GM10847 (cell line): ENCODE results near the gene CORO1C.

ENCODE experiments used
- POLR2A ChIP-seq: IDR thresholded peaks from 2 replicates; pipeline ENCODE4 v1.6.1; 2011; ENCODE audit not compliant: insufficient read length; ENCODE audit errors: extremely low read depth

CORO1C gene

GRCh38 chr12:108731105-108731865 lies at the start of gene CORO1C:
TSS of gene CORO1C (minus strand) at chr12:108731518. CDS start at chr12:108701318, 30,200 bp downstream.
- peak; percentile 81 for TF ChIP-seq POLR2A

DNA sequence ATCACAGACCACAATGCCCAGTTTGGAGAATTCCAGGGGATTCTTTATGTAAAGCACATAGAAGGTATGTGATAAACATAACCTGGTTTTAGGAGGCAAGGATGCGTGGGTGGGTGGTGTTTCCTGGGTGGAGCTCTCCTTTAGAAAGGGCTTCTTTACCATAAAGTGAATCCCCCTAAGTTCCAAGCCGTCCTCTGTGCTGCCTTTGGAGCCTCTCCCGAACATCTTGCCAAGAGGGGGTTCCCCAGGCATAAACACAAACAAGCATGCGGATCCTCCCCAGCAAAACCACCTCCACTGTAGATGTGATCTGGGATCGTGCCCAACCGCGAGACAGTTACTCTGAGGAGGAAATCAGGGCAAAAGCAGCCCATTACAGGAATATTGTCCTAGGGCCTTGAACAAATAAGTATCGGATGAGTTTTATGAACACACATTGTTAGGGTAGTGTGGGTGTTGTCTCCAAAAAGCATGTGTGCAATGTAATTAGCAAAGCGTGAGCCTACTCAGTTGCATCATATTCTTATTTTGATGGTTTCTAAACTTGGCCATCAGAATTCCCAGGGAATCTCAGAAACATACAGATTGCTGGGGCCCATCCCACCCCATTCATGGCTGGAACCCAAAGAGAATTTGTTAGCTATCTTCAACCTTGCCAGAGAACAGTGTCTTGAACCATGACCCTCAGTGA lies 48.8 kb upstream of the CORO1C start:
- no peak for TF ChIP-seq POLR2A

DNA sequence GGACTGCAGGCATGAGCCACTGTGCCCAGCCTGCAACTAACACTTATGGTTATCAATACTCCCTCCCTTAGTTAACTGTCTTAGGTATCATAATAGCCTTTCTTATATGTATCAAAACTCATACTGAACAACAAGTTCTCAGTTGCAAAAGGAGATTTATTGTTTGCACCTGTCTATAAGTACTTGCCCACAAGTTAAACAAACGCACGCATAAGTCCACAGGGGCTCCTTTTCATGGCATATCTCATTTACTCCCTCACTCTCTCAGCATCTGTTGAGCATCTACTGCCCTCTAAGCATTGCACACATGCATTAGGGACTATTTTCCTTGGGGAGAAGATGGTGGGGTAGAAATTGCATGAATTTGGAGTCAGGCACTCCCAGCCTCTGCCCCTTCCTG lies 46.7 kb upstream of the CORO1C start:
- TF ChIP-seq POLR2A: no peak

- no peak for TF ChIP-seq POLR2A
Measured at GRCh38 chr12:108777156-108777555, 45.8 kb upstream of the CORO1C start.

DNA sequence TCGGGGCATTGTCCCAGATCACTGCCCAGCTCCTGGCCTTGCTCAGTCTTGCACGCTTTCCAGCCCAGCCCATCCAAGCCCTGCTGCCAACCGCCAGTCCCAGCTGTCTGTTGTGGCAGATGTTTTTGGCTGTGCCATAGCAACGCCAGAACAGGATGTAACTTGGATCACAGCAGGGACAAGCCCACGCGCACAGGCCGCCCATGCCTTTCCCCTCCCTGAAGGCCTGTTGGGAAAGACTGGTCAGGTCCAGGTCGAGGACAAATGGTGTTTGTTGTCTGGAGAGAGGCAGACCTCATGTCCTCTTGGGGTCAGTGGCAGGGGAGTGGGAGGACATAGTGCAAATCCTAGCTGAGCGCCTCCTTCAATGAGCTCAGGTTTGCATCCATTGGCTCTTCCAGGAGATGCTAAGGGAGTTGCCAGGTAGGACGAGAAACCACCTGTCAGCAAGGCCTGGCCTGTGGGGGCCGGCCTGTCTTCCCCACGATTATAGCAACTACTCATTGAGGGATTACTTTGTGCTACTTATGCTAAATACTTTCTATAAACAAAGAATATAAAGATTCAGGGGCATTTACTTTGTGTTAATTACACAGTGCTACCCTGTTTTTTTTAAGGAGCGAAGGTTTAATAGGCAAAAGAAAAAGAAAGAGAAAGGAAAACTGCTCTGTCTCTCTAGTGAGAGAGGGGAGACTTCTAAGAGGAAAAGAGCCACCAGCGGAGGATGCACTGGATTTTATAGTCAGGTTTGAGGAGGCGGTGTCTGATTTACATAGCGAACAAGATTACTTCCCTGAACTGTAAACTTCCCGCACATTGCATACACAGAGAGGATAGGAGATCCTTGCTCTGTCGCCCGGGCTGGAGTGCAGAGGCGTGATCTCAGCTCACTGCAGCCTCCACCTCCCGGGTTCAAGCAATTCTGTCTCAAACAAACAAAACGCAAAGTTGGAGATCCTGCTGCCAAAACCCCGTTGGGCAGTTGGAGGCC lies 42.8 kb upstream of the CORO1C start:
- no peak for TF ChIP-seq POLR2A

DNA sequence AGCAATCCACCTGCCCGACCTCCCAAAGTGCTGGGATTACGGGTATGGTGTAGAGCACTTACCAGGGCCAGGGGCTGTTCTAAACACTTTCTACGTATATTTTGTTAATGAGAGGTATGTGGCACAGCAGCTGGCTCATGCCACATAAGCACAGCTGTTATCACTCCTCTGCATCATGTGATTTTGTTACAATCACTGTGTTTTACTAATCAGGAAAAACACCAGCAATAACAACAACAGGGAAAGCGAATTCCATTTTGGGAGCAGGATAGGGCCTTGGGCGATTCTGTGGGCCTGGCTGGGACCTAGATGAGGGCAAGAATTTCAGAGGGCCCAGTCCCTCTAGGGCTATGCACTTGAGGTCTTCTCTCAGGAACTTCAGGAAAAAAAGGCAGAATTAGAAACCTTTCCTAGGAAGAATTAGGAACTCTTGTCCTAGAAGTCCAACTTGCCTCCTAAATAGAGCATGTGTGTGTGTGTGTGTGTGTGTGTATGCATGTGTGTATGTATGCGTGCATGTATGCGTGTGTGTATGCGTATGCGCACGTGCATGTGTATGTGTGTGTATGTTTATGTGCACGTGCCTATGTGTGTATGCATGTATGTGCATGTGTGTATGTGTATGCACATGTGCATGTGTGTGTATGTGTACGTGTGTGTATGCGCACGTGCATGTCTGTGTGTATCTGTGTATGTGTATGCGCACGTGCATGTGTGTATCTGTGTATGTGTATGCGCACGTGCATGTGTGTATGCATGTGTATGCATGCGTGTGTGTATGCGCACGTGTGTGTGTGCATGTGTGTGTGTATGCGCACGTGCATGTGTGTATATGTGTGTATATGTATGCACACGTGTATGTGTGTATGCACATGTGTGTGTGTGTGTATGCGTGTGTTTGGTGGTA lies 41.8 kb upstream of the CORO1C start:
- TF ChIP-seq POLR2A: no peak

- TF ChIP-seq POLR2A: no peak
Measured at GRCh38 chr12:108772247-108772646, 40.9 kb upstream of the CORO1C start.

GRCh38 chr12:108770963-108771362 lies 39.6 kb upstream of the CORO1C start:
- TF ChIP-seq POLR2A: no peak

GRCh38 chr12:108770269-108770829 lies 39.0 kb upstream of the CORO1C start:
- no peak for TF ChIP-seq POLR2A

GRCh38 chr12:108768591-108769500 lies 37.5 kb upstream of the CORO1C start:
- TF ChIP-seq POLR2A: no peak

DNA sequence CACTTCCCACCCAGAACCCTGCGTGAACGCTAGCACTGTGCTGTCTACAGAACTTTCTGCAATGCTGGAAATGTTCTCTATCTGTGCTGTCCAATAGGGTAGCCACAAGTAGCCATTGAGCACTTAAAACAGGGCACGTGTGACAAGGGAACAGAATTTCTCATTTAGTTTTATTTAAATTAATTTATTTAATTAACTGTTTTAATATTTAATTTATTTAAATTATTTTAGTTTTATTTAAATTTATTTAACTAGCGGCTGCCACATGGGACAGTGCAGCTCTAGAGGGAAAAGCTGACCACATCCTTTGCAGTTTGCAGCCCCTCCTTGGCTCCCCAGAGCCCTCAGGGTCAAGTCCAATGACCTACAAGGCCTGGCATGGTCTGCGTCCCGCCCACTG lies 35.0 kb upstream of the CORO1C start:
- no peak for TF ChIP-seq POLR2A

DNA sequence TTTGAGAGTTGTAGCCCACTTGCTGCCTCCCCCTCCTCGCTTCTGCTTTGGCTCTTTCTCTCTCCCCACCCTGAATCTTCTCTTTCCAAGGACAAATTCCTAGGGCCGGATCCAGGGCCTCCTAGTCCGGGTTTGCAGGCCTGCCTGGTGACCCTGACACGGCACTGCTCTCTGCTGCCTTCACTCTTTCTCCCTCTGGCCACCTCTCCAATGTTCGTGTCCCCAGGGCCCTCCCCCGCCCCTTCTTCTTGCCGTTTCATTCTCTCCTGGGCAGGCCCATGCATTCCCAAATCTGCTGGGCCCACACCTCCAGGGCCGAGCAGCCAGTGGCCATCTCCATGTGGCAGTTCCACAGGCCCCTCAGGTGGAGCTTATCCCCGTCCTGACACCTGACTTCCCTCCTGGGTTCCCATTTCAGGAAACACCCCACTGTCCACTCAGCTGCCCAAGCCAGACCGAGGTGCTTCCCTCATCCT lies 34.0 kb upstream of the CORO1C start:
- TF ChIP-seq POLR2A: no peak
